ENCODE measurements around the gene MALT1.

- TF ChIP-seq REST (IDR thresholded peaks at IDR 0.05; ENCODE audit: insufficient read depth in 1 of 2, low read depth in 2 of 2, low read length in 2 of 2) (no peak), FOXP2 (optimal IDR thresholded peaks at IDR 0.05; ENCODE audit: borderline replicate concordance, extremely low read depth, extremely low read length, insufficient read depth) (no peak), POLR2AphosphoS5 (IDR thresholded peaks at IDR 0.05; ENCODE audit: low read depth, low read length) (no peak)
These were observed 56.7 kb downstream of the MALT1 start for GRCh38 chr18:58727776-58728500.
